HFF-Myc (cell line): Measurements from ENCODE around the gene SYCP2L.

Experiments
- DNase-seq: peaks from one replicate; pipeline ENCODE4 v3.0.0-alpha.2; 2011; ENCODE audit warnings: low read depth; ENCODE audit errors: extremely low read depth
- H3K4me3 ChIP-seq: replicated peaks from 2 replicates; pipeline ENCODE4 v1.5.1; 2011; ENCODE audit warnings: low read depth, mild to moderate bottlenecking, control low read depth, low read length
- TF ChIP-seq, protein P1 (sequence below): IDR thresholded peaks from 2 replicates; pipeline ENCODE4 v1.5.1; 2012; ENCODE audit warnings: mild to moderate bottlenecking, low read depth, low read length, control low read depth; ENCODE audit errors: missing control alignments

Gene SYCP2L

DNA sequence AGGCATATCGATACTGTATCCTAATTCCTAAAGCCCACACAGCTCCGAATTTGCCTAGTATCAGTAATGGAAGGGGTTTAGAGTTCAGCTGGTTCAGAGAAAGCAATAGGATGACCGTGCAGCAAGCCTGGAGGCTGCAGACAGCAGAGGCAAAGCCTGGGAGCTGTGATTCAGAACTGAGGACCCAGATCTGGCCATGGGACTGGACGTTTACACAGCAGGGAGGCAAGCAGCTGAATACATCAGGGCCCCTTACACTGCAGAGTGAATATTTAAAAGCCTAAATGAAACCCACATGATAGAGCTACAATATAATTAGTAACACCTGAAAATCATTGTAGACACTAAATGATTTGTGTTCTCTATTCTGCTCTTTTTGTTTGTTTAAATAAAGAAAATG, 119.2 kb downstream of the SYCP2L start:
- no peak for DNase-seq
- TF ChIP-seq, protein P1, sequence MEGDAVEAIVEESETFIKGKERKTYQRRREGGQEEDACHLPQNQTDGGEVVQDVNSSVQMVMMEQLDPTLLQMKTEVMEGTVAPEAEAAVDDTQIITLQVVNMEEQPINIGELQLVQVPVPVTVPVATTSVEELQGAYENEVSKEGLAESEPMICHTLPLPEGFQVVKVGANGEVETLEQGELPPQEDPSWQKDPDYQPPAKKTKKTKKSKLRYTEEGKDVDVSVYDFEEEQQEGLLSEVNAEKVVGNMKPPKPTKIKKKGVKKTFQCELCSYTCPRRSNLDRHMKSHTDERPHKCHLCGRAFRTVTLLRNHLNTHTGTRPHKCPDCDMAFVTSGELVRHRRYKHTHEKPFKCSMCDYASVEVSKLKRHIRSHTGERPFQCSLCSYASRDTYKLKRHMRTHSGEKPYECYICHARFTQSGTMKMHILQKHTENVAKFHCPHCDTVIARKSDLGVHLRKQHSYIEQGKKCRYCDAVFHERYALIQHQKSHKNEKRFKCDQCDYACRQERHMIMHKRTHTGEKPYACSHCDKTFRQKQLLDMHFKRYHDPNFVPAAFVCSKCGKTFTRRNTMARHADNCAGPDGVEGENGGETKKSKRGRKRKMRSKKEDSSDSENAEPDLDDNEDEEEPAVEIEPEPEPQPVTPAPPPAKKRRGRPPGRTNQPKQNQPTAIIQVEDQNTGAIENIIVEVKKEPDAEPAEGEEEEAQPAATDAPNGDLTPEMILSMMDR = no peak
- H3K4me3 ChIP-seq = no peak overlapping the region

DNA sequence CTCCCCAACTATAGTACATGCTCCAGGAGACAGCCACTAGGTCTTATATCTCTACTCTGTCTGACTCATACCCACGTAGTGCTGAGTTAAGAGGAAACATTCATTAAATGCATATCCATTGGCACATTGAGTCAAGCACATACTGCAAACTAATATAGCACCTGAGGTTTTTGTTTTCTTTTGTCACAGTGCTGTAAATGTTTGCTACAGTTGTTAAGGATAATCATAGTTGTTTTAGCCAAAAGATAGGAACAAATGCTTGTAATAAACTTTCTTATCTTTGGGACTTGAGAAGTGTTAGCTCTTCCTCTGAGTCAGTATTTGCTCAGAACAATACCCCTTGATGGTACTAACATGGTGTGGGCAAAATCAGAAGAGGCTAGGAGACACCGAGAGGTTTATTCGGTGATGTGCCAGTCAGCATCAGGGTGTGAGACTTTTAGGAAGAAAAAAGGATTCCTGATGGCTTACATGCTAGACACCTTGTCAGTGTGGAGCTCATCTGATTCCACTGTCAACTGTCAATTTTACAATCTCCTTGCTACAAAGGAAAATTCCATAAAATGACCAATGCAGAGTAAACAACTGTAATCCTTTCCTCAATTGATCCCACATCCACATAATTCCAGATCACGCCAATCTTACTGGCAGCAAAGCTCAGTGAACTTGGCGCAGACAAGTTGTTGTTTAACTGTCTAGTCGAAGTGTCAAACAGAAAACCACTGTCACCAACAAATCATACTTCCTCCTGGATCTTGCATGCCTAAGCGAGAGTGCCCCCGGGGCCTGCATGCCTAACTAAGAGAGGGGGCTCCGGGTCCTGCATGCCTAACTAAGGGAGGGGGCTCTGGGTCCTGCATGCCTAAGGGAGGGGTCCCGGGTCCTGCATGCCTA, 121.1 kb downstream of the SYCP2L start:
- H3K4me3 ChIP-seq = no peak overlapping the region
- TF ChIP-seq, protein P1 = no peak
- no peak for DNase-seq

DNA sequence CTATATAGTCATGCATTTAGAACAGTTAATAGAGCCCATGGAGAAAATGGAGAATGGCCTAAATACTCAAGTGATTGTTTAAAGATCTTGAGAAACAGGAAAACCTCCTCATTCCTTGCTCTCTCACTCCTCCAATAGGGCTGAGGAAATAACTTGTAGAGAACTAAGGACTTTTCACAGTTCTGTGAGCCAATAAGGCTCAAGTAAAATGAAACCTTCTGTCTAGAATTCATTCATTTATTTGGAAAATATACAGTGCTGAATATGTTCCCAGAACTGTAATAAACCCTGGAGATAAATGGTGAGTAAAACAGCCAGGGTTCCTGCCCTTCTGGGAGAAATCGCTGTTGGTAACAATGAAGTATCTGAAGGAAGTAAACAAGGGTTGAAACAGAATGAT, 122.0 kb downstream of the SYCP2L start:
- no peak overlapping the region for H3K4me3 ChIP-seq
- no peak for DNase-seq
- TF ChIP-seq, protein P1 = no peak

DNA sequence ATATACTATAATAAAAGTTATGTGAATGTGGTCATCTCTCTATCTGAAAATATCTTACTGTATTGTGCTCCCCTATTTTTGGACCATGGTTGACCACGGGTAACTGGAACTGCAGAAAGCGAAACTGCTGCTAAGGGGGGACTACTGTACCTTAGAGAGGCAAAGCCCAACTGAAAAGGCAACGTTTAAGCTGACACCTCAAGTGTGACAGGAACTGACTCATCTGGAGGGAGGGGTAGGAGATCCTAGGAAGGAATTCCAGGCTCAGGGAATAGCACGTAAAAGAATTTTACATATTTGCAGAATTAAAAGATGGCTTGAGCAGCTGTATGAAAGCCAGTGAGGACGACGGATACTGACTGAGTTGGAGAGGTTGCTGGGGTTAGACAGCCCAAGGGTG, 122.5 kb downstream of the SYCP2L start:
- TF ChIP-seq, protein P1 = no peak
- no peak overlapping the region for H3K4me3 ChIP-seq
- no peak for DNase-seq

DNA sequence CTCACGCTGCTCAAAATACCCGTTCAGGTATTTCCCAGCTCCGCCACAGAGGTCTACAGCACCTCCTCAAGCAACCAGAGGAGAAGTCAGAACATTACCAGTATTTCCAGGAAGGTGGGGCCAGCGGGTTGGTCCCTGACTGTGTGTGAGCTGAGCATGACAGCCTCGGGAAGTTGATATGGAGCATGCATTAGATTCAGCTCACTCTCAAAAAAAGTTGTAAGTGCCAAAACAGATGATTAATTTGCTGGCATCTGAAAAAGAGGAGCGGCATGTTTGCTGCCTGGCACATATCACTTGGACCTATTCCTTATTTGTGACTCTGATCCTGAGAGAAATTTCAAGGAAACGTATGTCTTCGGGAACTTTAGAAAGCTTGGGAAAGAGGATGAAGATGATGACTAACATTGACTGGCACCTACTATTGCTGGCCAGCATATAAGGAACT, 125.0 kb downstream of the SYCP2L start:
- TF ChIP-seq, protein P1 = no peak
- H3K4me3 ChIP-seq = no peak overlapping the region
- DNase-seq = no peak

DNA sequence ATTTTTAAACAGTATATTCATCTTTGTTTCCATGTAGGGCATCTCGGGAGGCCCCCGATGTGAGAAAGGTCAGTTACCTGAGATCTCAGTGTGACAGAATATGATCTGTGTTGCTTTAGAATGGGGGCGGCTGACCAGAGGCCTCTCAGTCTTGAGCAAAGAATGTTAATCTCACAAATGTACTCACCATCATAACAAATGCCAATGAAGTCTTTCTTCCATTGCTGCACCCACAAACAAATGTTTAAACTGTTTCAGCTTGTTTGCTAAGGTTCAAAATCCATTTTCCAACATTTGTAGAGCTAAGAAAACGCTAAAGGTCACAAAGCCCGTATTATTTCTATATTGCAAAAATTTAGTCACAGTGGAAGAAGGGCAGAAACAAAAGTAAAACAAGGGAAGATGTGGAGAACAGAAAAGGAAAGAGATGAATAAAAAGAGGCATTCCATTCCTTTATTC, 125.5 kb downstream of the SYCP2L start:
- H3K4me3 ChIP-seq = no peak overlapping the region
- TF ChIP-seq, protein P1 = no peak
- no peak for DNase-seq
